HG03378 (cell line): Measurements from ENCODE around the gene CA10.

Experiments used
- ATAC-seq: cut with Tn5 transposase; IDR thresholded peaks from one replicate; pipeline ENCODE4 v1.9.1; 2021; ENCODE audit warnings: mild to moderate bottlenecking, moderate library complexity; ENCODE audit not compliant: unreplicated experiment

CA10 gene

GRCh38 chr17:51661403-51661802 is 497.1 kb downstream of the CA10 start:
- ATAC-seq: no peak

GRCh38 chr17:51660266-51660665 is 498.2 kb downstream of the CA10 start:
- no peak for ATAC-seq

DNA sequence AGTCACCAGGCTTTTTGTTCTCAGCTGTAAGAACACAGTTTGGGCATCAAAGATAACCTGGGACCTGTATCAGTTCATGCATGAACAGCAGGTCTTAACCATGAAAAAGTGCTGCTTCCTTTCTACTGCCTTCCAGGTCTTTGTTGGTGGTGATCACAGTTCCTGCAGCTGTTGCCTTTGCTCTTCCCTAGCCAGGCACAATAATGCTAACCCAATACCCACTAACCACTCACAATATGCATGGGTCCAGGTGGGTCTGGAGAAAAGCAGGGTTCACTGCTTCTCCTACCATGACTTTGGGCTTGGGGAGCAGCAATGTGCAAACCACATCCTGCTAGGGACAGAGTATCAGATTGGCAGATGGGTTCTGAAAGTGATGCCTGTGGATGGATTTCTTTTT is 501.3 kb downstream of the CA10 start:
- ATAC-seq: no peak

DNA sequence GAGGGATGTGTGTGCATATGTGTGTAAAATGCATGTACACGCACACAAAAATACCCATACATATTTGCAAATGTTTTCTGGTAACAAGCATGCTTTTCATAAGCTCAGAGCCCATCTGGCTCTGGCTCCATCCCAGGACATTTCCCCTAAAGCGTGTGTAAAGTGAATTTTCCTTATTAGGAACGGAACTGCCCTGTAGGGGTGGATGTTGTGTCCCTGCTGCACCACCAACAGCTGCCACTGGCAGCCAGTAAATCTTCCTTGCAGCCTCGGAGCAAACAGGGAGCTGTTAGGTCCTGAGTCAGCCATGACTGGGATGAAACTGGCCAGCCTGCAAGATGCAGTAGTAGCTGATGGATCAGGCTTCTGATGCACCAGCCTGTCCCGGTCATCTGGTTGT is 504.6 kb downstream of the CA10 start:
- ATAC-seq: no peak

GRCh38 chr17:51652529-51652928 is 506.0 kb downstream of the CA10 start:
- no peak for ATAC-seq

- ATAC-seq: no peak
Observed at GRCh38 chr17:51651513-51652298, 506.8 kb downstream of the CA10 start.

DNA sequence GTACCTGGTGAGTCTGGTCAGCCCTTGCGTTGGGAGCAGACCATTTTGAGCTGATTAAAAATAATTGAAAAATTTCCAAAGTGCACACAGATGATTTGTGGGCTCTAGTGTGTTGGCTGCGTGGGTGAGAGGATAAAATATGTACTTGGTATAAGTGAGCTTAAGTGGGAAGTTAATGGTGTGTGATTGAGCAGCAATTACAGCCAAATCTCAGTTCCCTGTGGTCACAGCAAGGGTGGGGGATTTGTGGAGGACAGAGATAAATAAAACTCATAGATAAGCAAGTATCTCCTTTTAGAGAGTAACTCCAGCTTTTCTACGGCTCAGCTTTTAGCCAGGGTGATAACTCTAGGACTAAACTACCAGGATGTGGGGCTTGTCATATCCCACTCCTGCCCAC is 507.7 kb downstream of the CA10 start:
- ATAC-seq: no peak

DNA sequence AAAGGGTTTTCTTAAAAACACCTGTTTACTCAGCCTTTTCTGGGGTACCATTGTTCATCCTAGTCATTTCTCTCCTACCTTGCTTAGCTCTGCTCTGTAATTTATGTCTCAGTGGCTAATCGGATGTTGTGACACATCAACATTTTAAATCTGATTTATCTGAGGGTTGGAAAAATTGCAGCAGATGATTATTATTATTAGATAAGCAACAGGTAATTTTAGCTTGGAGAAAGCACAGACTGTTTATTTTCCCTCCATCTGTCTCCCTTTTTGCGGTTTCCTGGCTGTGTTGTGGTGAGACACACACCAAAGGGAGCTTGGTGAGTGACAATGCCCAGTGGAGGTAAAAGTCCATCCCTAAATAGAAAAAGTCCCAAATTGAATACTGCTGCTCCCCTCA is 508.3 kb downstream of the CA10 start:
- no peak for ATAC-seq

DNA sequence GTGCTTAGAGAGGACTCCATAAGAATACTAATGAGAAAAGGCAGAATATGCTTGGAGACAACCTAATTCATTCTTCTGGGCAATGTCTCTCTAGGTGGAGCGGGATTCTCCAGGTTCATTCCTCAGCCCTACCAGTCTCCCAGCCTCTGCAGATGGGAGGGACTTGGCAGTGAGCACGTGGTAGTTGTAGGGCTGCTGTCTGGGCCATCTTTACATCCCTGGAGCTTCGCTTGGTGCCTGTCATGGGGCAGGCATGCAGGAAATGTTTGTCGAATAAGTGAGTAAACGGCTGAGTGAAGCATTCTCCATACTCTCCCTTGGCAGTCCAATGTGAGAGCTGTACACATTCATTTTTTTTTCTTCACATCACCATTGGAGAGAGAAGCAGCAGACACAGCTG is 510.7 kb downstream of the CA10 start:
- ATAC-seq: no peak

DNA sequence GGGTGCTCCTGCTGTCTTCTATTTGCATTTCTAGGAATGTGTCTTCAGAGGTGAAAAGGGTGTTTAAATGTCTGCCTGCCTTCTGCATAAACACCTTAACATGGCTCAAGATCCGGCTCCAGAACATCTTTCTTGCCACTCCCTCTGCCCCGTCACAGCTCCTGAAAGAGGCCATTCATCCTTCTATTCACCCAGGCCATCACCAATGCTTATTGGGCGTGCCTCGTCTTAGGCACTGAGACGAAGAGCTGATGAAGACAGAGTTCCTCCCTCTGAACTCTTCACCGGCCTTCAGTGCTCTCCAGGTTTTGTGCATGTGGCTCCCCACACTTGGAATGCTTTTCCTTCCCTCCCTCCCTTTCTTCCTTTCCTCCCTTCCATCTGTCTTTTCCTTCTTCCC is 511.4 kb downstream of the CA10 start:
- no peak for ATAC-seq

- no peak for ATAC-seq
Observed at GRCh38 chr17:51646539-51646938, 512.0 kb downstream of the CA10 start.

DNA sequence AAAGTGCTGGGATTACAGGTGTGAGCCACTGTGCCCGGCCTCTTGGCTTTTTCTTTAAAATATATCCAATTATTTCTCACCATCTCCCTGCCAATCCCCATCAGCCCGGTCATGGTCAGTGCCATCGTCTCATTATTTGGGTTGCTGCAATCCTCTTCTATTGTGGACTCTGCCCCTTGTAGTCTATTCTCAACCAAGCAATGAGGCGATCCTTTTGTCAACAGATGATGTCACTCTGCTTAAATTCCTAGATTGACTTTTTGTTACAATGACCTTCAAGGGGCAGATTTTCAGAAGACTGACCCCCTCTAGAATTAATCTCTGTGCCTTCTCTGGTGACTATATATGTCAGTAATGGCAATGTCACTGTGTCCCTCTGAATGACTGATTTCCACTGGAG is 513.5 kb downstream of the CA10 start:
- no peak for ATAC-seq

DNA sequence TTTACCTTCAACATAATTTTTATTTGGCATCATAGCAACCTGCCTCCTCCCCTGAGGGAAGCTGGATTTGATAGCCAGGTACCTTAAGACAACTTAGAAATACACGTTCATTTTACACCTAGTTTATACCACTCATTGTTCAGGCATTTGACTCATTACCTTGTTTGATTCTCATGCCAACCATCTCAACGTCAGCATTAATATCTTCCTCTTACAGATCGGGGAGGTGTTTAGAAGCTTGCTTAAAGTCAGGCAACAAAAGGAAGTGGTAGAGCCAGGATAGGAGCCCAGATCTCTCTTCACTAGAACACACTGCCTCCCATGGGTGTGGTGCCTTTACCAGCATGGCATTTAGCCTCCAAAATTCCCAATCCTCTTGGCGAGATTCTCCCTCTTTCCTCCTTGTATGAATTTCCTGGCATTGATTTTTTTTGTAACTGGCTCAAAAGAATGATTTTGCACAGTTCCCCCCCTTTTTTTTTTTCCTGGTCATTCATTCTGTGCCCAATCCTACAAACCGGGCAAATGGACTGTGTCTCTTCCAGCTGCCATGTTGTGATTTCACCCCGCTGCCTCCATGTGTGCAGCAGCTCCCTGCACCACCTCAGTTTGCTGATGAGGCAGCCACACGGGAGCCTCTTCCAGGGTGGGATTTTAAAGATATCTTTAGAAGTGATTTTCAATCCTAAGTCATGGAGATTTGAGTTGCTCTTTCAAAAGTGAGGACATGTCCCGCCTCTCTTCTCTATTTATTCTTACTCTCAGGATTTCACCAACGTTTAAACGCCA is 514.6 kb downstream of the CA10 start:
- no peak for ATAC-seq

DNA sequence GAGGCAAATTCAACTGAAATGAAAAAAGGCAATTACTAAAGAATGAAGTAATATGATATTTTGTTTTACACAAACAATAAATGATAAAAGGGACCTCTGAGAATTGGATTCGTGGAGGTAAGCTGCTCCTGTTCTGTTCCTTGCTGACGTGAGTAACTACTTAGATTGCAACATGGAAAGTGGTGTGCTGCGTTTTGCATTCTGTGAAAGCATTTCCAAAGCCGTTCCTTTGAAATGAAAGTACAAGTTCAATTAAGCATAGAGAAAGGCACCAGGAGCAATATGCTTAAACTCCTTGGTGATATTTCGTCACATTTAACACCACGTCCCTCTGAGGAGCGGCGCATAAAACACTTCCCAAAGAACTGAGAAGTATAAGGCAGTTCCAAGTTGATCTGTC is 516.5 kb downstream of the CA10 start:
- no peak for ATAC-seq

GRCh38 chr17:51640108-51640622 is 518.3 kb downstream of the CA10 start:
- no peak for ATAC-seq

DNA sequence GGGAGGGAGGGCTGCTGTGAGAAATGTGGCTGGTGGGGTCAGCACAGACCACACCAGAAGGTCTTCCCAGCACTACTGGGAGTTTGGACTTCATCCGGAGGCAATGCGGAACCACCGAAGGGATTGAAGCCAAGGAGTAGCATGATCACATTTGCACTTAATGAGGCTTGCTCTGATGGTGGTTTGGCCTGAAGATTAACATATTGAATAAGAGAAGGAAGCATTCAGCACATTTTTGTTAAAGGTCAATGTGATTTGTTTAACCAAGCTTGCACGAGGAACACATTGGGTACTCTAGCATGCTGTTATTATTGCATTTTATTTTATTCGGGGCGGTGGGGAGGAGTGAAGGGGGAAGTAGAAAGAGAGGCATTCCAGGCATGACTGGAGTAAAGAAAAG is 519.5 kb downstream of the CA10 start:
- ATAC-seq: no peak

DNA sequence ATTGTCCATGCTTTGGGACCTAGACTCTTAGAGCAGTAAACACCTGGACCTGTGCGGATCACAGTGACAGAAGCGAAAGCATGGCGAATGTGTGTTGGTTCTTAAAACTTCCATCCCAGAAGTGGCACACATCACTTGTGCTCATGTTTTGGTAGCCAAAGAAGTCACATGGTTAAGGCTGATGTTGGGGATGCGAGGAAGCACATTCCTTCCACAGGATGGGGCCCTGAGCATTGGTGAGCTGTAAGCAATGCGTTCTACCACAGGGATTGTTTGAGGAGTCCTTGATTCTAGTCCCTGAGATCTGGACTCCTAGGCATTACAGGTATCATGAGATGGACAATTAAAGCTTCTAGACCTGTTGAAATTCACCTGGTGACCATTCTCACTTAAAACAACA is 522.2 kb downstream of the CA10 start:
- no peak for ATAC-seq

DNA sequence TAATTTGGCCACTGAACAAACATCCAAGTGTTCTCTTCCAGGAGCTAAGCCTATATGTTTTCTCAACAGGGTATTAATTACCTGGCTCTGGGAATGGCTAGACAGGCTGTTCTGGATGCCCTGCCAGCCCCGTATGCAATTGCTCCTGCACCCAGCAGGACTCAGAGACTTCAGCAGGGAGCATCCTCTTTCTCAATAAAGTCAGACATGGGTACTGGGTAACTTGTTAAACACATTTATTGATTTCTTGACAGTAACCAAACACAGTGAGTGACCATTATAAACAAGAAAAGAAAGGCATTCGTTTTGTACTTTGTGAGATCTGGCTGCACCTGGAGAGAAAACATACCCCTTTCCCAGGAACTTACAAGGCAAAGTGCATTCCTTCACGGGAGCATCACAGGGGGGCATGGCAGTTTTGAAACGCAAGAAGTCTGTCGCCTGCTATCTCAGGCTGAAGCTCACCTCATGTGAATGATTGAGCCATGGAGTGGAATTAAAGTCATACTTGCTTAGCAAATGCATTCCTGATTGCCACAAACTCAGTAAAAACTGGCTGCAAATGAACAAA is 528.3 kb downstream of the CA10 start:
- ATAC-seq: no peak

DNA sequence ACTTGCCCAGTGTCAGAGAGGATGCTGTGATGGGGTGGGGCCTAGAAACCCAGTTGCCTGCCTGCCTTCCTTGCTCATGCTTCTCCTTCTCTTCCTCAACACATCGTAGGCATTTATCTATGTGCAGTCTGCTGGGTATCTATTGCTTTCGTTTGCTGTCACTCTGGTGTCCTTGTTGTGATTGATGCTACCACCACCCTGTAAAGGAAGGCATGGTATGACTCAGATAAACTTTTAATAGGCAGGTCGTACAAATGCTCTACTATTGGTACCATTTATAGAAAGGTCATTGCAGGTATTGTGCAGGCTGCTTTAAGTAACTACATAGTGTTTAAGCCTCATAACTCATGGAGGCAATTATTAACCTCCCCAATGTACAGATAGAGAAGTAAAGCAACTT is 529.3 kb downstream of the CA10 start:
- ATAC-seq: no peak

DNA sequence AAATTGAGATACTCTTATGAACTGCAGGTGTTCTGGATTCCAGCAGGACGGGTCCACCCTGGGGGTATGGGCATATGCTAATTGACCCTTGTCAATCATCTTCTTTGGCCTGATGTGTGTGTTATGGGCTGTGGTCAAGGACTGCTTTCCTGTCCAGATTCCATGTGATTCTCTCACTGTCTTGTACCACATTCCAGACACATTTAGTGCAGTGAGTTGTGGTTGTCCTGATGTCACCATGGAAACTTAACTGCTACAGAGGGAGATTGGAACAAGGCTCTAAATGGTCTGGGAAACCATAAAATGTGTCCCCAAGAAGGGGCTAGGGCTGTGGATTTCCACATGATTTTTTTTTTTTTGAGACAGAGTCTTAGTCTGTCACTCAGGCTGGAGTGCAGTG is 530.7 kb downstream of the CA10 start:
- no peak for ATAC-seq

- no peak for ATAC-seq
Observed at GRCh38 chr17:51618476-51618875, 540.0 kb downstream of the CA10 start.

GRCh38 chr17:51617986-51618385 is 540.5 kb downstream of the CA10 start:
- no peak for ATAC-seq
